HepG2 (cell line): ENCODE measurements around the gene USP8. TPM values are rescaled to one million over a fixed set of nuclear protein-coding genes. Genes with fewer than 3 reads are reported as not detected.

Experiments used
- ATAC-seq: fragments of 200-7000 bp; cut with Tn5 transposase; 3 replicates; pipeline ENCODE4 v1.9.1; 2020; ENCODE audit warnings: mild to moderate bottlenecking, moderate library complexity
- BruUV-seq: library from RNA; stranded (reverse); fragments of 400-500 nt; replicated peaks from 2 replicates; lab custom pipeline; 2021; lab: Mats Ljungman, UMichigan
- CTCF ChIA-PET: fragments of 300-600 bp; formaldehyde crosslinking; extraction: SDS; loops from one replicate; lab custom pipeline; 2021; ENCODE audit warnings: low total read pairs, inconsistent platforms, low intra/inter-chr PET ratio; lab: Yijun Ruan, JAX
- POLR2A ChIA-PET: fragments of 350-600 bp; sonication (Branson Sonifier 250); formaldehyde crosslinking; loops from one replicate; lab custom pipeline; 2020; ENCODE audit warnings: antibody characterized with exemption, inconsistent platforms; lab: Yijun Ruan, JAX
- DNase-seq: peaks from one replicate; pipeline ENCODE4 v3.0.0-alpha.2; 2015; ENCODE audit warnings: low spot score
- FAIRE-seq: peaks from 3 replicates; lab custom pipeline; 2011; peaks lifted over from hg19 to GRCh38; lab: Jason Lieb, UNC
- H2AFZ ChIP-seq: one replicate; pipeline ENCODE4 v1.6.1; 2011; ENCODE audit warnings: low read length, inconsistent platforms
- H3K27ac ChIP-seq: fragments of 300-600 bp; 3 replicates; pipeline ENCODE4 v1.8.0; 2011; ENCODE audit warnings: mixed run types, mild to moderate bottlenecking, mixed read lengths, low read length, inconsistent platforms; ENCODE audit not compliant: insufficient read depth; ENCODE audit errors: extremely low read length
- H3K27me3 ChIP-seq, 2 experiments: fragments of 200-600 bp in 1 of 2; 2 replicates in 1 of 2; 3 replicates in 1 of 2; pipeline versions ENCODE4 v1.6.0 to v1.8.0; 2011; ENCODE audit warnings: low read length in 2 of 2, mild to moderate bottlenecking in 2 of 2, moderate library complexity in 2 of 2, inconsistent platforms in 1 of 2; ENCODE audit not compliant: insufficient read depth in 2 of 2, control insufficient read depth in 1 of 2
- H3K36me3 ChIP-seq, 2 experiments: fragments of 200-600 bp in 1 of 2; replicated peaks in 1 of 2; 2 replicates in 1 of 2; 3 replicates in 1 of 2; pipeline versions ENCODE4 v1.5.1 to v1.8.0; 2011; ENCODE audit warnings: low read length in 2 of 2, inconsistent platforms in 1 of 2; ENCODE audit not compliant: insufficient read depth in 2 of 2, control insufficient read depth in 1 of 2
- H3K4me1 ChIP-seq: 2 replicates; pipeline ENCODE4 v1.5.1; 2012; ENCODE audit warnings: low read length, inconsistent platforms; ENCODE audit not compliant: insufficient read depth
- H3K4me2 ChIP-seq: 2 replicates; pipeline ENCODE4 v1.6.0; 2011; ENCODE audit warnings: low read depth, low read length, inconsistent platforms
- H3K4me3 ChIP-seq, 3 experiments: fragments of 200-600 bp in 1 of 3; sonication (generic), shearing (Covaris generic) in 1 of 3; replicated peaks in 1 of 3; 2 replicates each; pipeline ENCODE4 v1.5.1; 2011 to 2016; ENCODE audit warnings: low read length in 3 of 3, inconsistent platforms in 2 of 3, low read depth in 2 of 3, mild to moderate bottlenecking in 2 of 3, control low read depth in 1 of 3, mixed read lengths in 1 of 3; ENCODE audit not compliant: insufficient read depth in 1 of 3
- H3K79me2 ChIP-seq: one replicate; pipeline ENCODE4 v1.6.1; 2011; ENCODE audit warnings: low read length, inconsistent platforms; ENCODE audit not compliant: insufficient read depth
- H3K9ac ChIP-seq: 2 replicates; pipeline ENCODE4 v1.6.0; 2011; ENCODE audit warnings: mild to moderate bottlenecking, low read depth, low read length, inconsistent platforms; ENCODE audit not compliant: insufficient read depth
- H3K9me3 ChIP-seq: 2 replicates; pipeline ENCODE4 v1.5.1; 2012; ENCODE audit warnings: mild to moderate bottlenecking, low read length
- H4K20me1 ChIP-seq: 2 replicates; pipeline ENCODE4 v1.6.0; 2011; ENCODE audit warnings: inconsistent platforms, mild to moderate bottlenecking, low read length, moderate library complexity; ENCODE audit not compliant: insufficient read depth
- ARNTL ChIP-seq: sonication (generic); formaldehyde crosslinking; IDR thresholded peaks from 2 replicates; pipeline ENCODE4 v1.4.0; 2020; ENCODE audit warnings: mild to moderate bottlenecking, missing genetic modification reagents
- ATF7-NPFF ChIP-seq: sonication (generic); formaldehyde crosslinking; IDR thresholded peaks from 2 replicates; pipeline ENCODE4 v1.8.1; 2023; ENCODE audit warnings: mild to moderate bottlenecking, low read depth, missing genetic modification reagents, moderate library complexity
- CENPT ChIP-seq: sonication (generic); formaldehyde crosslinking; IDR thresholded peaks from 2 replicates; pipeline ENCODE4 v1.8.0; 2022; ENCODE audit warnings: low read depth, mild to moderate bottlenecking, moderate library complexity, missing genetic modification reagents
- CREB1 ChIP-seq, 2 experiments: fragments of 450-650 bp in 1 of 2; IDR thresholded peaks; 2 replicates each; pipeline ENCODE4 v1.6.1; 2016 to 2017; ENCODE audit warnings: control low read depth in 1 of 2, mild to moderate bottlenecking in 1 of 2, missing compliant biosample characterization in 1 of 2, missing genetic modification characterization in 1 of 2
- EEA1 ChIP-seq: sonication (generic); formaldehyde crosslinking; IDR thresholded peaks from 2 replicates; pipeline ENCODE4 v1.5.1; 2020; ENCODE audit warnings: mild to moderate bottlenecking, missing genetic modification reagents, borderline replicate concordance
- ESRRA ChIP-seq: sonication (generic); formaldehyde crosslinking; IDR thresholded peaks from 2 replicates; pipeline ENCODE4 v1.5.1; 2020; ENCODE audit warnings: mild to moderate bottlenecking, low read depth, missing genetic modification reagents
- YY1 ChIP-seq: IDR thresholded peaks from 2 replicates; pipeline ENCODE4 v1.6.1; 2011; ENCODE audit warnings: low read length, low read depth, moderate library complexity, mild to moderate bottlenecking; ENCODE audit not compliant: insufficient read depth, insufficient replicate concordance
- ZNF3 ChIP-seq: IDR thresholded peaks from 2 replicates; pipeline ENCODE4 v1.7.0; 2017; ENCODE audit warnings: inconsistent platforms
- ZNF30 ChIP-seq: sonication (generic); formaldehyde crosslinking; IDR thresholded peaks from 2 replicates; pipeline ENCODE4 v1.5.0; 2020; ENCODE audit warnings: mild to moderate bottlenecking, missing genetic modification reagents
- ZNF543 ChIP-seq: sonication (generic); formaldehyde crosslinking; IDR thresholded peaks from 2 replicates; pipeline ENCODE4 v1.4.0; 2020; ENCODE audit warnings: mild to moderate bottlenecking, missing genetic modification reagents
- ZNF790 ChIP-seq: sonication (generic); formaldehyde crosslinking; IDR thresholded peaks from 2 replicates; pipeline ENCODE4 v1.8.0; 2022; ENCODE audit warnings: missing genetic modification reagents, mild to moderate bottlenecking, borderline replicate concordance
- WGBS: methylation state at CpG from one replicate; pipeline ENCODE4 v1.1.6; 2017; ENCODE audit warnings: low lambda C conversion rate; 5-methylcytosine and 5-hydroxymethylcytosine counted together
- in situ Hi-C: cut with HindIII; loops from 2 replicates; pipeline ENCODE4 v1.10.0; 2017; ENCODE audit warnings: low pct_unique_long_range_greater_than_20kb; ENCODE audit not compliant: extremely low pct_ligation_motif_present
- intact Hi-C: fragments of 100-400 bp; cut with micrococcal nuclease; formaldehyde crosslinking; loops from one replicate; pipeline ENCODE4 v1.10.0; 2022; ENCODE audit not compliant: unreplicated experiment
- polyA plus RNA-seq, 8 experiments: library from polyadenylated mRNA; depleted of rRNA in 3 of 8; stranded (reverse) in 7 of 8; unstranded in 1 of 8; fragments of >200 nt; fragmentation: Illumina TruSeq in 4 of 8; extraction: Trizol in 4 of 8; gene quantifications; 2 replicates each; pipeline versions ENCODE4 v1.2.1 to v1.2.3, GENCODE V29; 2011 to 2016; ENCODE audit warnings: low read depth in 4 of 8, missing spikeins in 1 of 8, mixed read lengths in 1 of 8; ENCODE audit not compliant: insufficient read depth in 1 of 8
- total RNA-seq, 5 experiments: library from RNA; depleted of rRNA; stranded (reverse); fragments of >200 nt; fragmentation: Illumina TruSeq; extraction: Trizol; gene quantifications; 2 replicates each; pipeline ENCODE4 v1.2.3, GENCODE V29; 2016; ENCODE audit warnings: low read depth in 1 of 5
- TF ChIP-seq, protein P1 (sequence below): sonication (generic); formaldehyde crosslinking; IDR thresholded peaks from 2 replicates; pipeline ENCODE4 v1.4.0; 2020; ENCODE audit warnings: missing genetic modification reagents, mild to moderate bottlenecking, borderline replicate concordance
- TF ChIP-seq, protein P2 (sequence below): IDR thresholded peaks from 2 replicates; pipeline ENCODE4 v1.4.0; 2020; ENCODE audit warnings: mild to moderate bottlenecking, missing genetic modification reagents
- TF ChIP-seq, protein P3 (sequence below): IDR thresholded peaks from 2 replicates; pipeline ENCODE4 v1.6.1; 2016; ENCODE audit warnings: low read depth
- TF ChIP-seq, protein P4 (sequence below): sonication (generic); formaldehyde crosslinking; IDR thresholded peaks from 2 replicates; pipeline ENCODE4 v1.4.0; 2020; ENCODE audit warnings: missing genetic modification reagents

USP8 gene
- total and polyA plus RNA-seq, 2 of the 13 experiments (the other 11 are each of a cell fraction or from before 2014, with no cell fraction given), result 36.4 to 50.7 TPM

DNA sequence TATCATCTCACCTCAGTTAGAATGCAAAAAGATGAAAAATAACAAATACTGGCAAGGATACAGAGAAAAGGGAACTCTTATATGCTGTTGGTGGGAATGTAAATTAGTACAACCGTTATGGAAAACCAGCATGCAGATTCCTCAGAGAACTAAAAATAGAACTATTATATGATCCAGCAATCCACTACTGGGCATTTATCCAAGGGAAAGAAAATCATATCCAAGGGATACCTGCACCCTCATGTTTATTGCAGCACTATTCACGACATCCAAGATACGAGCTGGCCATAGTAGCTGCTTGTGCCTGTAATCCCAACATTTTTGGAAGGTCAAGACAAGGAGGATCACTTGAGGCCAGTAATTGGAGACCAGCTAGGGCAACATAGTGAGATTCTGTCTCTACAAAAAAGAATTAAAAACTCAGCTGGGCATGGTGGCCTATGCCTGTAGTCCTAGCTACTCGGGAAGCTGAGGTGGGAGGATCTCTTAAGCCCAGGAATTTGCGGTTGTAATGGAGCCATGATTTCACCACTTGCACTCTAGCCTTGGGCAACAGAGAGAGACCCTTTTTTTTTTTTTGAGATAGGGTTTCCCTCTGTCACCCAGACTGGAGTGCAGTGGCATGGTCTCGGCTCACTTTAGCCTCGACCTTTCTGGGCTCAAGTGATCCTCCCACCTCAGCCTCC is 95.7 kb downstream of the USP8 start:
- ChIA-PET POLR2A (no interaction called here), CTCF (no interaction called here)
- no peaks in the 10 kb centered on the region; a peak in 1 of 5 replicates for H3K27me3 ChIP-seq
- TF ChIP-seq, protein P1, sequence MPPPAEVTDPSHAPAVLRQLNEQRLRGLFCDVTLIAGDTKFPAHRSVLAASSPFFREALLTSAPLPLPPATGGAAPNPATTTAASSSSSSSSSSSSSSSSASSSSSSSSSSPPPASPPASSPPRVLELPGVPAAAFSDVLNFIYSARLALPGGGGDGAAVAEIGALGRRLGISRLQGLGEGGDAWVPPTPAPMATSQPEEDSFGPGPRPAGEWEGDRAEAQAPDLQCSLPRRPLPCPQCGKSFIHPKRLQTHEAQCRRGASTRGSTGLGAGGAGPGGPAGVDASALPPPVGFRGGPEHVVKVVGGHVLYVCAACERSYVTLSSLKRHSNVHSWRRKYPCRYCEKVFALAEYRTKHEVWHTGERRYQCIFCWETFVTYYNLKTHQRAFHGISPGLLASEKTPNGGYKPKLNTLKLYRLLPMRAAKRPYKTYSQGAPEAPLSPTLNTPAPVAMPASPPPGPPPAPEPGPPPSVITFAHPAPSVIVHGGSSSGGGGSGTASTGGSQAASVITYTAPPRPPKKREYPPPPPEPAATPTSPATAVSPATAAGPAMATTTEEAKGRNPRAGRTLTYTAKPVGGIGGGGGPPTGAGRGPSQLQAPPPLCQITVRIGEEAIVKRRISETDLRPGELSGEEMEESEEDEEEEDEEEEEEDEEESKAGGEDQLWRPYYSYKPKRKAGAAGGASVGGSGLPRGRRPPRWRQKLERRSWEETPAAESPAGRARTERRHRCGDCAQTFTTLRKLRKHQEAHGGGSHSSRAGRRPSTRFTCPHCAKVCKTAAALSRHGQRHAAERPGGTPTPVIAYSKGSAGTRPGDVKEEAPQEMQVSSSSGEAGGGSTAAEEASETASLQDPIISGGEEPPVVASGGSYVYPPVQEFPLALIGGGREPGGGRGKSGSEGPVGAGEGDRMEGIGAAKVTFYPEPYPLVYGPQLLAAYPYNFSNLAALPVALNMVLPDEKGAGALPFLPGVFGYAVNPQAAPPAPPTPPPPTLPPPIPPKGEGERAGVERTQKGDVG (CRISPR knock-in tag), result no peak
- TF ChIP-seq ATF7-NPFF (CRISPR knock-in tag), result no peak
- TF ChIP-seq YY1, result no peak
- TF ChIP-seq, protein P2, sequence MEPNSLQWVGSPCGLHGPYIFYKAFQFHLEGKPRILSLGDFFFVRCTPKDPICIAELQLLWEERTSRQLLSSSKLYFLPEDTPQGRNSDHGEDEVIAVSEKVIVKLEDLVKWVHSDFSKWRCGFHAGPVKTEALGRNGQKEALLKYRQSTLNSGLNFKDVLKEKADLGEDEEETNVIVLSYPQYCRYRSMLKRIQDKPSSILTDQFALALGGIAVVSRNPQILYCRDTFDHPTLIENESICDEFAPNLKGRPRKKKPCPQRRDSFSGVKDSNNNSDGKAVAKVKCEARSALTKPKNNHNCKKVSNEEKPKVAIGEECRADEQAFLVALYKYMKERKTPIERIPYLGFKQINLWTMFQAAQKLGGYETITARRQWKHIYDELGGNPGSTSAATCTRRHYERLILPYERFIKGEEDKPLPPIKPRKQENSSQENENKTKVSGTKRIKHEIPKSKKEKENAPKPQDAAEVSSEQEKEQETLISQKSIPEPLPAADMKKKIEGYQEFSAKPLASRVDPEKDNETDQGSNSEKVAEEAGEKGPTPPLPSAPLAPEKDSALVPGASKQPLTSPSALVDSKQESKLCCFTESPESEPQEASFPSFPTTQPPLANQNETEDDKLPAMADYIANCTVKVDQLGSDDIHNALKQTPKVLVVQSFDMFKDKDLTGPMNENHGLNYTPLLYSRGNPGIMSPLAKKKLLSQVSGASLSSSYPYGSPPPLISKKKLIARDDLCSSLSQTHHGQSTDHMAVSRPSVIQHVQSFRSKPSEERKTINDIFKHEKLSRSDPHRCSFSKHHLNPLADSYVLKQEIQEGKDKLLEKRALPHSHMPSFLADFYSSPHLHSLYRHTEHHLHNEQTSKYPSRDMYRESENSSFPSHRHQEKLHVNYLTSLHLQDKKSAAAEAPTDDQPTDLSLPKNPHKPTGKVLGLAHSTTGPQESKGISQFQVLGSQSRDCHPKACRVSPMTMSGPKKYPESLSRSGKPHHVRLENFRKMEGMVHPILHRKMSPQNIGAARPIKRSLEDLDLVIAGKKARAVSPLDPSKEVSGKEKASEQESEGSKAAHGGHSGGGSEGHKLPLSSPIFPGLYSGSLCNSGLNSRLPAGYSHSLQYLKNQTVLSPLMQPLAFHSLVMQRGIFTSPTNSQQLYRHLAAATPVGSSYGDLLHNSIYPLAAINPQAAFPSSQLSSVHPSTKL (CRISPR knock-in tag), result no peak
- TF ChIP-seq, protein P3, sequence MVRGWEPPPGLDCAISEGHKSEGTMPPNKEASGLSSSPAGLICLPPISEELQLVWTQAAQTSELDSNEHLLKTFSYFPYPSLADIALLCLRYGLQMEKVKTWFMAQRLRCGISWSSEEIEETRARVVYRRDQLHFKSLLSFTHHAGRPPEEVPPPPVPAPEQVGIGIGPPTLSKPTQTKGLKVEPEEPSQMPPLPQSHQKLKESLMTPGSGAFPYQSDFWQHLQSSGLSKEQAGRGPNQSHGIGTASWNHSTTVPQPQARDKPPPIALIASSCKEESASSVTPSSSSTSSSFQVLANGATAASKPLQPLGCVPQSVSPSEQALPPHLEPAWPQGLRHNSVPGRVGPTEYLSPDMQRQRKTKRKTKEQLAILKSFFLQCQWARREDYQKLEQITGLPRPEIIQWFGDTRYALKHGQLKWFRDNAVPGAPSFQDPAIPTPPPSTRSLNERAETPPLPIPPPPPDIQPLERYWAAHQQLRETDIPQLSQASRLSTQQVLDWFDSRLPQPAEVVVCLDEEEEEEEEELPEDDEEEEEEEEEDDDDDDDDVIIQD (CRISPR knock-in tag), result no peak
- TF ChIP-seq ARNTL (CRISPR knock-in tag), result no peak
- TF ChIP-seq ZNF30 (CRISPR knock-in tag), result no peak
- no peak for TF ChIP-seq CREB1 (IDR thresholded peaks at IDR 0.05)
- TF ChIP-seq CREB1 (CRISPR knock-in tag; IDR thresholded peaks at IDR 0.05), result no peak
- TF ChIP-seq ESRRA (CRISPR knock-in tag), result no peak
- no peak for TF ChIP-seq ZNF3 (CRISPR knock-in tag)
- TF ChIP-seq ZNF790 (CRISPR knock-in tag), result no peak
- no peak for TF ChIP-seq CENPT (CRISPR knock-in tag)
- no peak for TF ChIP-seq EEA1
- no peak for TF ChIP-seq ZNF543 (CRISPR knock-in tag)
- TF ChIP-seq, protein P4, sequence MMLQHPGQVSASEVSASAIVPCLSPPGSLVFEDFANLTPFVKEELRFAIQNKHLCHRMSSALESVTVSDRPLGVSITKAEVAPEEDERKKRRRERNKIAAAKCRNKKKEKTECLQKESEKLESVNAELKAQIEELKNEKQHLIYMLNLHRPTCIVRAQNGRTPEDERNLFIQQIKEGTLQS (CRISPR knock-in tag), result no peak

More for the DNA sequence above, 95.7 kb downstream of the USP8 start:
- no TSS peak for BruUV-seq
- Histone ChIP-seq H3K79me2 (no peaks in the 10 kb centered on the region), H3K4me1 (no peaks in the 10 kb centered on the region), H3K4me3 (no peak overlapping the region), H3K4me2 (no peak overlapping the region), H2AFZ (no peak overlapping the region), H3K9me3 (no peaks in the 10 kb centered on the region), H4K20me1 (no peaks in the 10 kb centered on the region), H3K36me3 (no peaks in the 10 kb centered on the region), H3K9ac (no peak overlapping the region), H3K27ac (no peak overlapping the region)
- intact Hi-C loops (no loop called here), in situ Hi-C loops (no loop called here)
- ATAC-seq (no peak), DNase-seq (no peak), FAIRE-seq (no peak)
- WGBS, result 73% methylated on average over 7 of the region's 7 CpGs
